HepG2 (cell line): ENCODE data around the gene COA7. TPM values are rescaled to one million over a fixed set of nuclear protein-coding genes. Genes with fewer than 3 reads are reported as not detected.

Experiments used
- CC2D1A ChIP-seq: sonication (generic); formaldehyde crosslinking; IDR thresholded peaks from 2 replicates; pipeline ENCODE4 v1.8.1; 2023; ENCODE audit warnings: mild to moderate bottlenecking, missing genetic modification reagents
- HES4 ChIP-seq: sonication (generic); formaldehyde crosslinking; IDR thresholded peaks from 2 replicates; pipeline ENCODE4 v1.9.0; 2021; ENCODE audit warnings: mild to moderate bottlenecking, missing genetic modification reagents, borderline replicate concordance
- KDM4B ChIP-seq: sonication (generic); formaldehyde crosslinking; IDR thresholded peaks from 2 replicates; pipeline ENCODE4 v1.4.0; 2020; ENCODE audit warnings: missing genetic modification reagents
- MED1 ChIP-seq: sonication (generic); formaldehyde crosslinking; IDR thresholded peaks from 2 replicates; pipeline ENCODE4 v1.4.0; 2020; ENCODE audit warnings: missing genetic modification reagents
- ONECUT2 ChIP-seq: sonication (generic); formaldehyde crosslinking; IDR thresholded peaks from 2 replicates; pipeline ENCODE4 v1.4.0; 2020; ENCODE audit warnings: missing genetic modification reagents
- PHF20 ChIP-seq: sonication (generic); formaldehyde crosslinking; IDR thresholded peaks from 2 replicates; pipeline ENCODE4 v1.5.0; 2020; ENCODE audit warnings: mild to moderate bottlenecking, missing genetic modification reagents
- PRMT3 ChIP-seq: sonication (generic); formaldehyde crosslinking; IDR thresholded peaks from 2 replicates; pipeline ENCODE4 v1.8.1; 2022; ENCODE audit warnings: low read depth, mild to moderate bottlenecking, moderate library complexity, missing genetic modification reagents, borderline replicate concordance
- RARG ChIP-seq: sonication (generic); formaldehyde crosslinking; IDR thresholded peaks from 2 replicates; pipeline ENCODE4 v1.4.0; 2020; ENCODE audit warnings: low read depth, mild to moderate bottlenecking, missing genetic modification reagents
- SMAD3 ChIP-seq: sonication (generic); formaldehyde crosslinking; IDR thresholded peaks from 2 replicates; pipeline ENCODE4 v1.4.0; 2020; ENCODE audit warnings: missing genetic modification reagents
- SRY ChIP-seq: sonication (generic); formaldehyde crosslinking; IDR thresholded peaks from 2 replicates; pipeline ENCODE4 v1.8.0; 2022; ENCODE audit warnings: mild to moderate bottlenecking, missing genetic modification reagents
- STAT5B ChIP-seq: sonication (generic); formaldehyde crosslinking; IDR thresholded peaks from 2 replicates; pipeline ENCODE4 v1.4.0; 2020; ENCODE audit warnings: missing genetic modification reagents
- ZFP37 ChIP-seq: sonication (generic); formaldehyde crosslinking; IDR thresholded peaks from 2 replicates; pipeline ENCODE4 v1.4.0; 2020; ENCODE audit warnings: missing genetic modification reagents, borderline replicate concordance
- ZKSCAN5 ChIP-seq: sonication (generic); formaldehyde crosslinking; IDR thresholded peaks from 2 replicates; pipeline ENCODE4 v1.5.1; 2020; ENCODE audit warnings: mild to moderate bottlenecking, missing genetic modification reagents
- ZNF530 ChIP-seq: sonication (generic); formaldehyde crosslinking; IDR thresholded peaks from 2 replicates; pipeline ENCODE4 v1.5.0; 2020; ENCODE audit warnings: low read depth, mild to moderate bottlenecking, missing genetic modification reagents
- ZNF709 ChIP-seq: sonication (generic); formaldehyde crosslinking; IDR thresholded peaks from 2 replicates; pipeline ENCODE4 v1.5.0; 2020; ENCODE audit warnings: mild to moderate bottlenecking, missing genetic modification reagents
- ZNF768 ChIP-seq: sonication (generic); formaldehyde crosslinking; IDR thresholded peaks from 2 replicates; pipeline ENCODE4 v1.4.0; 2020; ENCODE audit warnings: missing genetic modification reagents
- ZNF780A ChIP-seq: sonication (generic); formaldehyde crosslinking; IDR thresholded peaks from 2 replicates; pipeline ENCODE4 v1.8.0; 2022; ENCODE audit warnings: mild to moderate bottlenecking, missing genetic modification reagents, moderate library complexity
- polyA plus RNA-seq, 8 experiments: library from polyadenylated mRNA; depleted of rRNA in 3 of 8; stranded (reverse) in 7 of 8; unstranded in 1 of 8; fragments of >200 nt; fragmentation: Illumina TruSeq in 4 of 8; extraction: Trizol in 4 of 8; gene quantifications; 2 replicates each; pipeline versions ENCODE4 v1.2.1 to v1.2.3, GENCODE V29; 2011 to 2016; ENCODE audit warnings: low read depth in 4 of 8, missing spikeins in 1 of 8, mixed read lengths in 1 of 8; ENCODE audit not compliant: insufficient read depth in 1 of 8
- total RNA-seq, 5 experiments: library from RNA; depleted of rRNA; stranded (reverse); fragments of >200 nt; fragmentation: Illumina TruSeq; extraction: Trizol; gene quantifications; 2 replicates each; pipeline ENCODE4 v1.2.3, GENCODE V29; 2016; ENCODE audit warnings: low read depth in 1 of 5
- TF ChIP-seq, protein P1 (sequence below): sonication (generic); formaldehyde crosslinking; conservative IDR thresholded peaks from 2 replicates; pipeline ENCODE4 v1.4.0; 2020; ENCODE audit warnings: missing genetic modification reagents
- TF ChIP-seq, protein P2 (sequence below), 2 experiments: sonication (generic) in 1 of 2; formaldehyde crosslinking in 1 of 2; IDR thresholded peaks; 2 replicates each; pipeline versions ENCODE4 v1.4.0 to v1.6.1; 2018 to 2020; ENCODE audit warnings: missing genetic modification reagents in 2 of 2, borderline replicate concordance in 1 of 2, low read depth in 1 of 2, mild to moderate bottlenecking in 1 of 2, missing biosample characterization in 1 of 2
- TF ChIP-seq, protein P3 (sequence below): sonication (generic); formaldehyde crosslinking; IDR thresholded peaks from 2 replicates; pipeline ENCODE4 v1.4.0; 2020; ENCODE audit warnings: missing genetic modification reagents, borderline replicate concordance
- TF ChIP-seq, protein P4 (sequence below): sonication (generic); formaldehyde crosslinking; IDR thresholded peaks from 2 replicates; pipeline ENCODE4 v1.8.0; 2023; ENCODE audit warnings: mild to moderate bottlenecking, missing genetic modification reagents

The COA7 gene
- total and polyA plus RNA-seq, 2 of the 13 experiments (the other 11 are each of a cell fraction or from before 2014, with no cell fraction given), result 12.3 to 30.4 TPM

DNA sequence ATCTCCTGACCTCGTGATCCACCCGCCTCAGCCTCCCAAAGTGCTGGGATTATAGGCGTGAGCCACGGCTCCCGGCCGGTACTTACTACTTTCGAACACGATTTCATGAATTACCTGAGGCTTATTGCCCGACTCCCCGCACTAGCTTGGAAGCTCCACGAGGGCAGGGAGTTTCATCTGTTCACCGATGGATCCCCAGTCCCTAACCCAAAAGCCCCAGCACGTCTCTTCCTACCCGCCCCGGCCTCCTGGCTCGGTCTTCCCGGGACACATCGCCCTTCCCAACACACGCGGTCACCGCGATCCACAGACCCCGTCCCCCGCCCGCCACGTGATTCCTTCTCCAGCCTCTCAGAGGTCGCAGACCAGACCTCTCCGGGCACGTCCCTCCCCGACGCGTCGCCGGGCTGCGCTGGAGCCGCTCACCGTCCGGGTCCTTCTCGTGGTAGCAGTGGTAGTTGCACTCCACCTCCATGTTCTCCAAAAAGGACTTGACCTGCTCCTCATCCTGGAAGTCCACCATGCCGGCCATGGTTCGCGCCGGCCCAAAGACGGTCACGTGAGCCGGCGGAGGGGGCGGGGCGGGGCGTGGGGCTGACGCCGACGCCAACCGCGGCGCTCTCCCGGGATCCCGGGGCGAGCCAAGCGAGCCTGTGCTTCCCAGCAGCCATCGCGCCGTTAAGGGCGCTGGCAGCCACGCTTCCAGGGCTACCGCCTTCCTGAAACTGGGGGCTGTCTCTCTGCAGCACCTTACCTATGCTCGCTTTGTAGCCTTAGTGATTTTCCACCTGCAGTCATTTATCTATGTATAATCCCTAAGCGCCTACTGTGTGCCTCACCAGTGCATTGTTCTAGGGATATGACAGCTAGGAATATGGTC lies at the start of gene COA7 (continued):
- TF ChIP-seq, protein P1, sequence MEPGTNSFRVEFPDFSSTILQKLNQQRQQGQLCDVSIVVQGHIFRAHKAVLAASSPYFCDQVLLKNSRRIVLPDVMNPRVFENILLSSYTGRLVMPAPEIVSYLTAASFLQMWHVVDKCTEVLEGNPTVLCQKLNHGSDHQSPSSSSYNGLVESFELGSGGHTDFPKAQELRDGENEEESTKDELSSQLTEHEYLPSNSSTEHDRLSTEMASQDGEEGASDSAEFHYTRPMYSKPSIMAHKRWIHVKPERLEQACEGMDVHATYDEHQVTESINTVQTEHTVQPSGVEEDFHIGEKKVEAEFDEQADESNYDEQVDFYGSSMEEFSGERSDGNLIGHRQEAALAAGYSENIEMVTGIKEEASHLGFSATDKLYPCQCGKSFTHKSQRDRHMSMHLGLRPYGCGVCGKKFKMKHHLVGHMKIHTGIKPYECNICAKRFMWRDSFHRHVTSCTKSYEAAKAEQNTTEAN, result peak; percentile 64; the same call in 1 of the 2 replicates
- TF ChIP-seq HES4 (CRISPR knock-in tag) (peak; percentile 90; the same call in 1 of the 2 replicates), STAT5B (CRISPR knock-in tag) (no peak), KDM4B (CRISPR knock-in tag) (no peak), ZNF768 (CRISPR knock-in tag) (peak; percentile 61; the same call in 1 of the 2 replicates), ZFP37 (peak; percentile 86), ZNF780A (CRISPR knock-in tag) (0 out of 2 replicates have a peak, but pooled peaks have one; percentile 53), PRMT3 (CRISPR knock-in tag) (no peak), RARG (CRISPR knock-in tag) (no peak), SRY (peak; percentile 81; the same call in 1 of the 2 replicates), MED1 (peak; percentile 74; the same call in 1 of the 2 replicates), SMAD3 (no peak), ZKSCAN5 (CRISPR knock-in tag) (no peak), ZNF709 (CRISPR knock-in tag) (peak; percentile 89), CC2D1A (CRISPR knock-in tag) (no peak), ZNF530 (CRISPR knock-in tag) (no peak), PHF20 (CRISPR knock-in tag) (peak; percentile 74), ONECUT2 (CRISPR knock-in tag) (0 out of 2 replicates have a peak, but pooled peaks have one; percentile 61)
- TF ChIP-seq, protein P2, sequence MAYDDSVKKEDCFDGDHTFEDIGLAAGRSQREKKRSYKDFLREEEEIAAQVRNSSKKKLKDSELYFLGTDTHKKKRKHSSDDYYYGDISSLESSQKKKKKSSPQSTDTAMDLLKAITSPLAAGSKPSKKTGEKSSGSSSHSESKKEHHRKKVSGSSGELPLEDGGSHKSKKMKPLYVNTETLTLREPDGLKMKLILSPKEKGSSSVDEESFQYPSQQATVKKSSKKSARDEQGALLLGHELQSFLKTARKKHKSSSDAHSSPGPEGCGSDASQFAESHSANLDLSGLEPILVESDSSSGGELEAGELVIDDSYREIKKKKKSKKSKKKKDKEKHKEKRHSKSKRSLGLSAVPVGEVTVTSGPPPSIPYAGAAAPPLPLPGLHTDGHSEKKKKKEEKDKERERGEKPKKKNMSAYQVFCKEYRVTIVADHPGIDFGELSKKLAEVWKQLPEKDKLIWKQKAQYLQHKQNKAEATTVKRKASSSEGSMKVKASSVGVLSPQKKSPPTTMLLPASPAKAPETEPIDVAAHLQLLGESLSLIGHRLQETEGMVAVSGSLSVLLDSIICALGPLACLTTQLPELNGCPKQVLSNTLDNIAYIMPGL (CRISPR knock-in tag; IDR thresholded peaks at IDR 0.05; ENCODE audit: borderline replicate concordance in 1 of 2, low read depth in 1 of 2), result peak; percentile 67 to 79
- TF ChIP-seq, protein P3, sequence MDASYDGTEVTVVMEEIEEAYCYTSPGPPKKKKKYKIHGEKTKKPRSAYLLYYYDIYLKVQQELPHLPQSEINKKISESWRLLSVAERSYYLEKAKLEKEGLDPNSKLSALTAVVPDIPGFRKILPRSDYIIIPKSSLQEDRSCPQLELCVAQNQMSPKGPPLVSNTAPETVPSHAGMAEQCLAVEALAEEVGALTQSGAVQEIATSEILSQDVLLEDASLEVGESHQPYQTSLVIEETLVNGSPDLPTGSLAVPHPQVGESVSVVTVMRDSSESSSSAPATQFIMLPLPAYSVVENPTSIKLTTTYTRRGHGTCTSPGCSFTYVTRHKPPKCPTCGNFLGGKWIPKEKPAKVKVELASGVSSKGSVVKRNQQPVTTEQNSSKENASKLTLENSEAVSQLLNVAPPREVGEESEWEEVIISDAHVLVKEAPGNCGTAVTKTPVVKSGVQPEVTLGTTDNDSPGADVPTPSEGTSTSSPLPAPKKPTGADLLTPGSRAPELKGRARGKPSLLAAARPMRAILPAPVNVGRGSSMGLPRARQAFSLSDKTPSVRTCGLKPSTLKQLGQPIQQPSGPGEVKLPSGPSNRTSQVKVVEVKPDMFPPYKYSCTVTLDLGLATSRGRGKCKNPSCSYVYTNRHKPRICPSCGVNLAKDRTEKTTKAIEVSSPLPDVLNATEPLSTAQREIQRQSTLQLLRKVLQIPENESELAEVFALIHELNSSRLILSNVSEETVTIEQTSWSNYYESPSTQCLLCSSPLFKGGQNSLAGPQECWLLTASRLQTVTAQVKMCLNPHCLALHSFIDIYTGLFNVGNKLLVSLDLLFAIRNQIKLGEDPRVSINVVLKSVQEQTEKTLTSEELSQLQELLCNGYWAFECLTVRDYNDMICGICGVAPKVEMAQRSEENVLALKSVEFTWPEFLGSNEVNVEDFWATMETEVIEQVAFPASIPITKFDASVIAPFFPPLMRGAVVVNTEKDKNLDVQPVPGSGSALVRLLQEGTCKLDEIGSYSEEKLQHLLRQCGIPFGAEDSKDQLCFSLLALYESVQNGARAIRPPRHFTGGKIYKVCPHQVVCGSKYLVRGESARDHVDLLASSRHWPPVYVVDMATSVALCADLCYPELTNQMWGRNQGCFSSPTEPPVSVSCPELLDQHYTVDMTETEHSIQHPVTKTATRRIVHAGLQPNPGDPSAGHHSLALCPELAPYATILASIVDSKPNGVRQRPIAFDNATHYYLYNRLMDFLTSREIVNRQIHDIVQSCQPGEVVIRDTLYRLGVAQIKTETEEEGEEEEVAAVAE (CRISPR knock-in tag), result peak; percentile 76
- TF ChIP-seq, protein P4, sequence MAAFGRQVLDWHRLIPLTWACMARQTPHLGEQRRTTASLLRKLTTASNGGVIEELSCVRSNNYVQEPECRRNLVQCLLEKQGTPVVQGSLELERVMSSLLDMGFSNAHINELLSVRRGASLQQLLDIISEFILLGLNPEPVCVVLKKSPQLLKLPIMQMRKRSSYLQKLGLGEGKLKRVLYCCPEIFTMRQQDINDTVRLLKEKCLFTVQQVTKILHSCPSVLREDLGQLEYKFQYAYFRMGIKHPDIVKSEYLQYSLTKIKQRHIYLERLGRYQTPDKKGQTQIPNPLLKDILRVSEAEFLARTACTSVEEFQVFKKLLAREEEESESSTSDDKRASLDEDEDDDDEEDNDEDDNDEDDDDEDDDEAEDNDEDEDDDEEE, result peak; percentile 51; the same call in 1 of the 2 replicates
